Measurements from ENCODE around the gene PBX1.

GRCh38 chr1:164735315-164736052 is 176.5 kb downstream of the PBX1 start:
- no peak for TF ChIP-seq CTCF (IDR thresholded peaks at IDR 0.05)
- no peak for TF ChIP-seq POLR2A (IDR thresholded peaks at IDR 0.05)
